ENCODE measurements around the gene ALOX15B. TPM values are rescaled to one million over a fixed set of nuclear protein-coding genes. Genes with fewer than 3 reads are reported as not detected.

Gene ALOX15B
- total RNA-seq = 0.20 and 1.8 TPM in 2 replicates

GRCh38 chr17:8038954-8039610 lies at the start of gene ALOX15B:
Gene ALOX15B (plus strand): TSS chr17:8039059. CDS start chr17:8039156, 97 bp downstream.

GRCh38 chr17:8001976-8002720 lies 36.7 kb upstream of the ALOX15B start, which contains the start of gene GUCY2D:
Gene GUCY2D (plus strand): TSS chr17:8002615. CDS start chr17:8003048, 433 bp downstream.

DNA sequence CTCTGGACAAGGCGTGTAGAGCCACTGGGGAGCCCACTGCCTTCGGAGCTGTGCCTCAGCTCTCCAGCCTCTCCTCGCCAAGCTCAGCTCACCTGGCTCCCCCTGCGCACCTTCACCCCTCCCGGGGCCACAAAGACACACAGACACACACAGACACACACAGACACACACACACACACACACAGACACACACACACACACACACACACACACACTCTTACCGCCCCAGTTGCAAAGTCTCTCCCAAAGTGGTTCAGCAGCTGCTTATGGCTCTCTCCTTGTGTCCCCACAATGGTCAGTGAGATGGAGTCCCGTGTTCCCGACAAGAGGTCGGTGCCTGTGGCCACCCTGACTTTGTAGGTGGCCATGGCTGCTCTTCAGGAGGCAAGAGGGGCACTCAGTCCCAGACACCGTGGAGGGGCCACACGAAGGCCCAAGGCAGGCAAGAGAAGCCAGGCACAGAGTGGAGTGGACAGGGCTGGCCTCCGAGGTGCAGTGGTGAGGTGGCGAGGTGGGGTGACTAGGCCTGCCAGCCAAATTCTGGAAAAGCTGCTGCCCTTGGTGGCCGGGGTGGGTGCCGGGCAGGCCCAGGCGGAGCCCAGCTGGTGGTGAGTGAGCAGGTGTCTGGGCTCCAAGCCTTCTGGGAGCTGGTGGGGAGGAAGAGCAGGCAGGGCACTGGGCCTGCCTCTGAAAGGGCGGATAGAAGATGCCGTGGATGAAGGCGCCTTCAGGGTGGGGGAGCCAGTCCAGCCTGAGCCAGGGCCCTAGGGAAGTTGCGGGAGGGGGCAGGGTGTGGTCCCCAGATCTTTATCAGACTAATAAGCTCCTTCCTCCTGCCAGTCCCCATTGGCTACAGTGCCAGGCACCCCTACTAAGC lies 48.5 kb downstream of the ALOX15B start, which contains the start of gene ALOX12B:
TSS of gene ALOX12B (minus strand) at position 642 of the 877 bp plus-strand sequence. CDS start at position 368, 274 bp downstream.

Small RNA genes lying within 50 kb of the gene (small RNA-seq; reads per million reads assigned to genes)
- gene MIR4314 = not detected

Other genes with a start within 250 kb of the ALOX15B start
- gene KDM6B, start 204.8 kb upstream of the ALOX15B start, total RNA-seq = 3.3 and 5.1 TPM in 2 replicates
- 0.20 TPM in 1 of 2 replicates, not detected in the other for gene TMEM88, start 184.0 kb upstream of the ALOX15B start, total RNA-seq
- 61.6 and 106 TPM in 2 replicates for gene NAA38, start 181.5 kb upstream of the ALOX15B start, total RNA-seq
- gene CYB5D1, start 181.1 kb upstream of the ALOX15B start, total RNA-seq = 8.8 and 11.5 TPM in 2 replicates
- gene CHD3, start 150.3 kb upstream of the ALOX15B start, total RNA-seq = 58.1 and 58.4 TPM in 2 replicates
- 1.1 and 2.2 TPM in 2 replicates for gene RNF227, start 122.8 kb upstream of the ALOX15B start, total RNA-seq
- gene KCNAB3, start 109.2 kb upstream of the ALOX15B start, total RNA-seq = under 0.01 and 0.98 TPM in 2 replicates
- gene TRAPPC1, start 107.1 kb upstream of the ALOX15B start, total RNA-seq = 27.2 and 38.6 TPM in 2 replicates
- gene CNTROB, start 106.9 kb upstream of the ALOX15B start, total RNA-seq = 21.7 and 28.5 TPM in 2 replicates
- gene GUCY2D, start 36.4 kb upstream of the ALOX15B start, total RNA-seq = under 0.01 TPM in 1 of 2 replicates, not detected in the other
- 0.73 TPM in 1 of 2 replicates, not detected in the other for gene ALOX12B, start 48.7 kb downstream of the ALOX15B start, total RNA-seq
- not detected in 2 replicates for gene ALOXE3, start 79.5 kb downstream of the ALOX15B start, total RNA-seq
- 0.37 and 0.39 TPM in 2 replicates for gene HES7, start 85.0 kb downstream of the ALOX15B start, total RNA-seq
- 27.2 and 38.1 TPM in 2 replicates for gene PER1, start 113.3 kb downstream of the ALOX15B start, total RNA-seq
- 3.3 and 5.5 TPM in 2 replicates for gene VAMP2, start 123.9 kb downstream of the ALOX15B start, total RNA-seq
- 23.9 and 30.1 TPM in 2 replicates for gene TMEM107, start 137.3 kb downstream of the ALOX15B start, total RNA-seq
- 5.9 and 6.2 TPM in 2 replicates for gene BORCS6, start 151.1 kb downstream of the ALOX15B start, total RNA-seq
- gene AURKB, start 171.5 kb downstream of the ALOX15B start, total RNA-seq = 24.6 and 32.6 TPM in 2 replicates
- 6.6 and 12.1 TPM in 2 replicates for gene CTC1, start 209.0 kb downstream of the ALOX15B start, total RNA-seq
- 53.6 and 83.7 TPM in 2 replicates for gene PFAS, start 210.2 kb downstream of the ALOX15B start, total RNA-seq
- gene RANGRF, start 249.6 kb downstream of the ALOX15B start, total RNA-seq = 7.6 and 8.1 TPM in 2 replicates